HG02642 (cell line): ENCODE results near the gene GPRC5C.
A peak's percentile ranks its signal among the peaks of the same experiment; 100 is the strongest.
"Not testable (repeated sequence)": the region's sequence is repeated elsewhere in the genome, so short reads cannot be mapped to it uniquely, and the experiment has no call there.

Experiments
- ATAC-seq: cut with Tn5 transposase; IDR thresholded peaks from one replicate; pipeline ENCODE4 v1.9.1; 2021; ENCODE audit warnings: mild to moderate bottlenecking; ENCODE audit not compliant: unreplicated experiment, poor library complexity

Gene GPRC5C

DNA sequence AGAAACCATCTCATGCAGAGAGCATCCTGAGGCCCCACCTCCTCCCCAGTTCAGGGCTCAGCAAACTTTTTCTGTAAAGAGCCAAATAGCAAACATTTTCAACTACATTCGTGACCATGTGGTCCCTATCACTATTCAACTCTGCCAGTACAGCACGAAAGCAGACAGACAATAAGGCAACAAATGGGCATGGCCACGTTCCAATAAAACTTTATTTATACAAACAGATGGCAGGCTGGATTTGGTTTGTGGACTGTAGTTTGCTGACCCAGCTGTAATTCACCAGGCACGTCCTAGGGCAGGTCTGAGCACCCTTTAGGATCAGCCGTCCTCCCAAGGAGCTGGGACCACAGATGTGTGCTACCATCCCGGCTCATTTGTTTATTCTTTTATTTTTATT is 27.1 kb upstream of the GPRC5C start:
- ATAC-seq = no peak

DNA sequence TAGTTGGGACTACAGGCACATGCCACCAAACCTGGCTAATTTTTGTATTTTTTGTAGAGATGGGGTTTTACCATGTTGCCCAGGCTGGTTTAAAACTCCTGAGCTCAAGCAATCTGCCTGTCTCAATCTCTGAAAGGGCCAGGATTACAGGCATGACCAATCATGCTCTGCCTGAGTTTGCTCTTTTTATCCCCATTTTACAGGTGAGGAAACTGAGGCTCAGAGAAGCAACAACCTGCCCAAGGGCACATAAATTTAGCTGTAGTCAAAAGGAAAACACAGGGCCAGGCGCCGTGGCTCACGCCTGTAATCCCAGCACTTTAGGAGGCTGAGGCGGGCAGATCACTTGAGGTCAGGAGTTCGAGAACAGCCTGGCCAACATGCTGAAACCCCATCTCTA is 26.6 kb upstream of the GPRC5C start:
- ATAC-seq = not testable (repeated sequence)

DNA sequence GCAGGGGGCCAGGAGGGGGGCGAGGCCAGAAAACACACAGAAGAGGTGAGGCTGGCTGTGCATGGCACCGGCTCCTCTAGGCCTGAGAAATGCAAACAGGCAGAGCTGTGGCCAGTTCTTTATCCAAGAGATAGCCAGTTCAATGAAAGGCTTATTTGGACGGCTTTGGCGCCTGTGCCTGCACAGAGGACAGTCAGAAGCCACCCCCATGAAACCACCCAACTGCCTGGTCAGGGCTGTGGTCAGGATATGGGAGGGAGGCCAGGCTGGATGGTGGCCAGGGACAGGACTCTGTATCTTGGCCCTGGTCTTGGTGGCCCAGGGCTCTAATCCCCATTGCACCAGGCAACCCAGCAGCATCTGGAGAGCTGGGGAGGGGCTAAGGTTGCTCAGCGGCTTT is 24.5 kb upstream of the GPRC5C start:
- ATAC-seq = no peak

DNA sequence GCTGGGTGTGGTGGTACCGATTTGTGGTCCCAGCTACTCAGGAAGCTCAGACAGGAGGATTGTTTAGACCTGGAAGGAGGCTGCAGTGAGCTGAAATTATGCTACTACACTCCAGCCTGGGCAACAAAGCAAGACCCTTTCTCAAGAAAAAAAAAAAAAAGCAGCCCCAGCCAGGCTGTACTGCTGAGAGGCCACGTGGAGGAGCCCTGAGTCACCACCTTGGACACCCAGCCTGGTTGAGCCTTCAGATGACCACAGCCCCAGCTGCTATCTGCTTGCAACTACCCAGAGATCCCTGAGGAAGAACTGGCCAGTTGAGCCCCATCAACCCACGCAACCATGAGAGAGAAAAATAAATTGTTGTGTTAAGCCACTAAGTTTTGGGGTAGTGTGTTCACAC is 23.6 kb upstream of the GPRC5C start:
- no peak for ATAC-seq

DNA sequence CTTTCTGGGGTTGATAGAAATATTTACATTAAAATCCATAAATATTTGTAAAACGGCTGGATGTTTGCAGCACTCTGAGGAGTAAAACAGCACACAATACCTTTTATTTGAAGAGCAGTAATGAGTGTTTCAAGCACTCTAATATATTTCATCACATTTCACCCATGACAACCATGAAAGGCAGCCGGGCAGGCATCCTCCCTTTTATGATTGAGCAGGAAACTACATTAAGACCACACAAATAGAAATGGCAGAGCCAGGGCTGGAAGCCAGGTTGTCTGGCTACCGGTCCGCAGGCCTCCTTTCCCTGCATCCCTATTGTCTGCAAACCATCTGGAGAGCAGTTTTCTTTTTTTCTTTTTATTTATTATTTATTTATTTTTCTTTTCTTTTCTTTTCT is 23.1 kb upstream of the GPRC5C start:
- ATAC-seq = no peak

DNA sequence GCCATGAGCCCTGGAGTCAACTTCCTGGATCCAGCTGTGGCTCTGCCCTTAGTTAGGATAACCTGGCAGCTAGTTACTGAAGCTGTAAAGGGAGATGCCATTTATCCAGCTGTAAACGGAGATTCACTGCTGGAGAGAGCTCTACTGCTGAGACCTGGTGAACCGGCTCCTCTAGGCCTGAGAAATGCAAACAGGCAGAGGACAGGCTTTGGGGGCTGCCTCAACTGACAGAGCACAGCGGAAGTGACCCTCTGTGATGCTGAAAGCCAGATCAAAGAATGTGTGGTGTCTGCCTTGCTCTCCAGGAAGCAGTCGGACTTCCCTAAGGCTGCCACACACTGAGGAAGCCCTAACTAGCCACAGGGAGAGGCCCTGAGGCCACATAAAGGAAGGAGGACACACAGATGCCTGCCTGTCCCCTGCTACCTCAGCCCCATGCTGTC is 21.9 kb upstream of the GPRC5C start:
- ATAC-seq = no peak

DNA sequence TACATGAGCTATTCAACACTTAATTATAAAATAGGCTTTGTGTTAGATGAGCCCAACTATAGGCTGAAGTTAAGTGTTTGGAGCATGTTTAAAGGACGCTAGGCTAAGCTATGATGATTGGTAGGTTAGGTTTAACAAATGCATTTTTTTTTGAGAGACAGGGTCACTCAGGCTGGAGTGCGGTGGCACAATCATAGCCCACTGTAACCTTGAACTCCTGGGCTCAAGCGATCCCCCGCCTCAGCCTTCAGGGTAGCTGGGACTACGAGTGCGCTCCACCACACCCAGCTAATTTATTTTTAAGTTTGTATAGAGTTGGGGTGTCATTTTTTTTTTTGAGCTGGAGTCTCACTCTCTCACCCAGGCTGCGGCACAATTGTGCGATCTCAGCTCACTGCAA is 19.3 kb upstream of the GPRC5C start:
- ATAC-seq = no peak

DNA sequence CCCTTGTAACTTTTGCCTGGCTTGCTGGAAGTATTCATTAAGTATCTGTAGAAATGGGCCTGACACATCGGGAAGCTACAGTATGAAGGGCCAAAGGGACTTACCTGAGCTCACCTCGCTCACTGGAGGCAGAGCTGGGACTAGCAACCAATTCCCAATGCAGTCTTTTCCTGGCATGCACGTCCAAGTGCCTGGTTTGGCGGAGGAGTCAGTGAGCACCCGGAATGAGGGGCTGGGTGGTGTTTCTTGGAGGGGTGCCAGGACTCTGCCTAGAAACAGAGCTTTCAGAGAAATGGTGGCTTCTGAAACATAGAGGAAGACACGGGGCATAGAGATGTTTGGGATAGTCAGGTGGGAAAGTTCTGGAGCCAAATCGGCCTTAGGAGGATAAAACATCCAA is 18.4 kb upstream of the GPRC5C start:
- ATAC-seq = no peak

DNA sequence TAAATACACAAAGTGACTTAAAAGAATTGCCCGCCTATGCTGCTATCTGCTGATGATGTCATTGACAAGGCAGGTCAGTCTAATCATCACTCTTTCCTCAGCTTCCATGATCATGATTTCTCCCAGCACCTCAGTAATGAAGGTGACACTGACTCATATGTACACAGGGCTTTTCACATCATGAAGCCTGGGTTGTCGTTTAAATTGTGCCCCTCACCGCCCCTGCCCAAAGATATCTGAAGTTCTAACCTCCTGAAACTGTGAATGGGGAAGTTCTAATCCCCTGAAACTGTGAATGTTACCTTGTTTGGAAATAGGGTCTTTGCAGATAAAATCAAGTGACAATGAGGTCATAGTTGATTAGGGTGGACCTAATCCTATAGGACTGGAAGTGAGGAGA is 17.4 kb upstream of the GPRC5C start:
- no peak for ATAC-seq

DNA sequence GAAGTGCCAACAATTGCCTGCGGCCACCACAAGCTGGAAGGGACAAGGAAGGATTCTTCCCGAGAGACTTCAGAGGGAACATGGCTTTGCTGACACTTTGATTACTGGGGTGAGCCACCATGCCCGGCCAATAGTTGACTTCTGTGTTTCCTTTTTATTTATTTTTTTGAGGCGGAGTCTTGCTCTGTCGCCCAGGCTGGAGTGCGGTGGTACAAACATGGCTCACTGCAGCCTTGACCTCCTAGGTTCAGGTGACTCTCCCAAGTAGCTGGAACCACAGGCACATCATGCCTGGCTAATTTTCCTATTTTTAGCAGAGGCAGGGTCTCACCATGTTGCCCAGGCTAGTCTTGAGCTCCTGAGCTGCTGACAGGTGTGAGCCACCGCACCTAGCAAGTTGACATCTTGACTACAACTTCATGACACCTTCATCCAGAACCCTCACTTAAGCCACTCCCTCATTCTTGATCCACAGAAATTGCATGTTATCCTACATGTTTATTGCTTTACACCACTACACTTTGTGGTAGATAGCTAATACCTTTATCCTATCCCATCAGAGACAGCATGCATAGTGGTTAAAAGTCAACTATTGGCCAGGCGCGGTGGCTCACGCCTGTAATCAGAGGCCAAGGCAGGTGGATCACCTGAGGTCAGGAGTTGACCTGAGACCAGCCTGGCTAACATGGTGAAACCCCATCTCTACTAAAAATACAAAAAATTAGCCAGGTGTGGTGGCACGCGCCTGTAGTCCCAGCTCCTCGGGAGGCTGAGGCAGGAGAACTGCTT is 16.1 kb upstream of the GPRC5C start:
- ATAC-seq = no peak

DNA sequence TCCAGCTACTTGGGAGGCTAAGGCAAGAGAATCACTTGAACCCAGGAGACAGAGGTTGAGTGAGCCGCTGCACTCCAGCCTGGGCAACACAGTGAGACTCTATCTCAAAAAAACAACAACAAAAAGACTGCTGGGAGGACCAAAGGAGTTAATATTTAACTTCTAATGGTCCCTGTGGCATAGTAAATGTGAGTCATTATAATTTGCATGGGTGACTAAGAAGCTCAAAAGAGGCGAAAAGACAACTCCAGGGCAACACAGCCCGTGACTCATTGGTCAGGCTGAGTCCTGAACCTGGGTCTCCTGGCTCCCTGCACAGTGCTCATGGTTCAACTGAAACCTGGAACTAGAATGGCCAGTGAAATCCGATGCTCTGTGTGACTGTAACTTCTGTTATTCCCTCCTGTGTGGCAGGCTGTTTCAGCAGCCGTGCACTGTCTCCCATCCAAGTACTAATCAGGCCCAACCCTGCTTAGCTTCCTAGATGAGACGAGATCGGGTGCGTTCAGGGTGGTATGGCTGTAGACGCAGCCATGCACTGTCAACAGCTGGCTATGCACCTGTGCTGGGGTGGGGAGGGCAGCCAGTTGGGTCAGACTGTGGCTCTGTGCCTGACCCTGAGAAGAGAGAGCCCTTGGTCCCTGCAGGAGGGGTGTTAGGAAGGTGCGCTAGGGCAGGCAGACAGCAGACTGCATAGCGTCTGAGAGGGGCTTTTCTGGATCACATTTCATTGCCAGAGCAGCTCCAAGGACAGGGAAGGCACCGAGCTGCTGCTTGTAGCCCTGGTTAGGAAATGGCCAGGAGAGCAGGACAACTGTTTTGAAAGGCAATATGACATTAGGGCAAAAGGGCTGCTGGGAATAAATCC is 14.5 kb upstream of the GPRC5C start:
- ATAC-seq = peak; percentile 81

DNA sequence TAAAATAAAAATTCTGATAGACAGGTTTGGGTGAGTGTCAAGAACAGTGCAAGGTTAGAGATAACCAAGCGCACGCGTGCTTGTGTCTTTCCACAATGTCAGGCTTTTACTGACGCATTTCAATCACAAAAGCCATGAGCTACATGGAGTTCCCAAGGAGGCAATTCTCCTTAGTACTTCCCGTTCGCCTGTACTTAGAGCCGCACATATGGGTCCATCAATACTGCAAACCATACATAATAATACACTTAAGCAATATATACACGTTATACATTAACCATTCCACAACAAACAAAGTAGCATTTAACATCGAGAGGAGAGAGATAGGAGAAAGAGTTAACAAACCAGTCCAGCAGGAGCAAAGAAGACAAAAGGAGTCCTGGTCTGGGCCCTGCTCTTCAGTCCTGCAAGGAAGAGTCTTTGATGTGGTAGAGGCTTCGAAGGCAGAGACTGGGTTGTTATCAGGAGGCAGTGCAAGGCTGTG is 11.9 kb upstream of the GPRC5C start:
- ATAC-seq = no peak

DNA sequence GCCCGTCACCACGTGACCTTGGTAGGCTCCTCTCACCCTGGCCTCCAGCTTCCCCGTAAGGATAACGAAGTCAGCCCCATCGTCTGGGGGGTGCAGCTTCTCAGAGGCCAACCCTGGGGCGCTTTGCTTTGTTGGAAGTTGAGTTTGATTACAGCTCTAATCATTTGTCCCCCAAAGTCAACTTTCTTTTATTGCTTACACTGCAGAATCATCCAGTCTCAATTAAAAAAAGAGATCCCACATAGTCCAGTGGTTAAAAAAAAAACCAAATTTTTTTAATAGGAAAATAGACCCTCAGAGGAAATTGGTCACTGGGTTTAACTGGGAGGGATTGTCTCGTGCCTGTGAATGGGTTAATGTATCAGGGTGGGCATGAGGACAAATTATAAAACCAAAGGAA is 7.8 kb upstream of the GPRC5C start:
- no peak for ATAC-seq

DNA sequence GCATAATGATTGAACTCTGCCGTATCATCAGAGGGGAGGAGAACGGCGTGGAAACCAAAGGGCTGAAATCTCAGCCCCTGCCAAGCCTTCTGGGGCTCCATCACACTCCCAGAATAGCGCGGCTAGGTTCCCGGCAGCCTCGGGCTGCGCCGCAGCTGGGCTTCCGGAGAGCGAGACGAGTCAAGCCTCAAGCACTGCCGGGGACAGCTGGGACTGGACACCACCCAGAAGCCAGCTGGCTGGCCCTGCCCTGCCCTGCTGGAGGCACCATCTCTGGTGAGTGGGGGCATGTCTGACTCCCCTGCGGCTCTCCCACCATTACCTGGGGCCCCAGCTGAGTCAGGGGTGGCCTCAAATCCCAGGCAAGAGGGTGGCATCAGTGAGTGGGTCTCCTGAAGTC is 7.2 kb upstream of the GPRC5C start:
- no peak for ATAC-seq

DNA sequence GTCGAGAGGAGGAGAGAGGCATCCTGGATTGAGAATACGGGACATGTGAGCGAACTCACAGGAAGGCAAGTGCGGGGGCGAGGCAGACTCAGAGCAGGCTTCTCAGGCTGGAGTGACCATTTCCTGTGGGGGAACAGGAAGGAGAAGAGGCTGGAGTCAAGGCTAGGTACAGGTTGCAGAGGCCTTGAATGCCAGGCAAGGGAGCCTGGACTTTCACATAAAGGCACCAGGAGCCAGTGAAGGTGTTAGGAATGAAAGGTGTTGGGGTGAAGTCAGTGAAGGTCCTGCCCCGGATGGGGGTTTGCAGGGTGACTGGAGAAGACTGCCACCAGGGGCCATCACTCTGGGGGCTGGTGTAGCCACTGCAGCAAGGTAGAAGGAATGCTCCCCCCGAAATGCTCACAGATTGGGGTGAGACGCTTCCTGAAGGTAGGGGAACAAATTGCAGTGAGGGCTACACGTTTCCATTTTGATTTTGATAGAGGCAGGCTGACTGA is 5.3 kb upstream of the GPRC5C start:
- no peak for ATAC-seq

DNA sequence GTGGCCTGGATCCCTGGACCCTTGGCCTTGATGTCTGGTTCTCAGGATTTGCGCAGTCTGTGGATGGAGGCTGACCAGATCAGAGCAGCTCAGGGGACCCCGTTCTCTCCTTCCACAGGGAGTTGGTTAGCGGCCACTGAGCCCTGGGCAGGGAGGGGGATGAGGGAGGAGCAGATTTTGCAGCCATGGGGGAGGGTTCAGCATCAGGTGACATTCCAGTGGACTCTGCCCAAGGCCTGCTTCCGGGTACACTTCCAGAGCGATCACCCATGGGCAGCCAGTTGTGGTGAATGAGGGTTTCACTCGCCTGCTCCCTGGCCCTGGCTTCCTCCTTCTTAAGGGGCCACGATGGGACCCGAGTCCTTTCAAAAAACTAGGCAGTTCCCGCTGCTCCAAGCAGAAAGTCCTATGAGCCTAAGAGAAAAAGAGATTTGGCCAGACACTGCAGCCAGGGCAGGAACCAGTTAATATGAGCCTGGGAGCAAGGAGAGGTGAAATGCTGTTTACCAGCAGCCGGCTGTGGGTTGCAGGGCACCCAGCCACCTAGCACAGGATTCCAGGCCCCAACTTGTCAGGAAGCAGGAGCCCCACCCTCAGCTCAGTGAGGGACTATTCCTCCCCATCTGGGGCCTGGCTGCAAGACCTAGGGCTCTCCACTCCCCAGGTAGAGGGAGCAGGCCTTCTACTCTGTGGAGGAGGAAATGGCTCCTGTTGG is 4.7 kb upstream of the GPRC5C start:
- no peak for ATAC-seq

DNA sequence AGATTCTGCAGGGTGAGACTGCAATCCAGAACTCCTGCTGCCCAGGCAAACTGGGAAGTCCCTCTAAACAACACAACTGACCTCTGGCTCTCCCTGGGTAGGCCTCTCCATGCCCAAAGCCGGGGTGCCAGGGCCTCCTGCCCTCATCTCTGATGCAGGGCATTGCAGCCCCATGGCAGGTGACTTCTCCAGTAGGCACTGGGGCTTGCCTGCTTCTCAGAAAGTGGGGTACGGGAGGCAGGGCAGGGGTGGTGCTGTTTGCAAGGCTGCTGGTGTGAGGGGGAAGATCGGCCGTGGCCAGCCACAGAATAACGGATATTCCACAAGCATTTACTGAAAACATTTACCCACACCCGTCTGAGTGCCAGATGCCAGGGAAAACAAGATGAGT is 4.1 kb upstream of the GPRC5C start:
- no peak for ATAC-seq

DNA sequence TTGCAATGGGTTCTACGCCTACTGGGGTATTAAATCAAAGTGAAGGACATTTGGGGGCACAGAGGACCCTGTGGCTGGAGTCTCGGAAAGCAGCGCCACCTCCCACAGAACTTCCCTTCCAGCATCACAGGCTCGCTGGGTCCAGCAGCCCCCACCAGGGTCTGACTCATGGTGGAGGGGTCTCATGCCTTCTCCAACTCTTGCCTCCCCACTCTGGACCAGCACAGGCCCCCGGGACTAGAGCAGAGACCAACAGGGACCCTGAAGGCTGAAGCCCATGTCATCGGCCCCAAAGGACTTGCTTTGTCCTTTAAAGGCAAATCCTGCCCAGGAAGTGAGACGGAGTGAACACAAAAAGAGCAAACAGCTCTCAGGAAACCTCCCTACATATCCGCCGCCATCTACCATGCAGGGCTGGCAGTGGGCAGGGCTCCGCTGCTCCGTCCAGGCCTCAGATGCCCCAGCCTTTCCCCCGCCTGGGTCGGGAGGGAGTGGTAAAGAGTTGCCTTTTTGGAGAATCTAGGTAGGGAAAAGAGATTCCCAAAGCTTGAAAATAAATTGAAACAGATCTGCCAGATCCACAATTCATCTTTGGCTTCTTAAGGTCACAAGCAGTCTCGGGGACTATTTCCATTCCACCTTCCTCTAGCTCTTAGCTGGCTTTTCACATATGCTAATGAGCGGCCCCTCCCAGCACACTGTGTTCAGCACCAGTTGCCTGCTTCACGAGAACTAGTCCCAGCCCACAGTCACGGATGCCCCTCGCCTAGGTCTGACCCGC is 2.1 kb upstream of the GPRC5C start:
- peak; percentile 8 for ATAC-seq

DNA sequence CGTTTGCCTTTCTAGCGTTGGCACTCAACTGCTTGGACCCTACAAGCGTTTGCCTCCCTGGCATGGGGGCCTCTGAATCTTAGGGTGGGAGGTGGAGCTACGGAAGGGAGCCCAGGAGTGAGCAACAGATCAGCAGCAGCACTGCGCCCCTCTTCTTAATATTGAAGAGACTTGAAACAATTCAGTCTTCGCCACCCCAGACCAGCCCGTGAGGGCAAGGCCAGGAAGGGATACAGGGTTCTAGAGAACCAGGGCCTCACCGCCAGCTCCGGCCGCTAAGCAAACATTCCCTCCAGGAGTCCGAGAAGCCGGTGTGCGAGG is 1.5 kb upstream of the GPRC5C start:
- ATAC-seq = no peak
